Measurements from ENCODE around the gene LTF. TPM values are rescaled to one million over a fixed set of nuclear protein-coding genes. Genes with fewer than 3 reads are reported as not detected.

Gene LTF
- total and polyA plus RNA-seq, 9 of the 15 experiments (the other 6 are each of a cell fraction or from before 2014, with no cell fraction given), result 0.07 TPM; not detected in 8

DNA sequence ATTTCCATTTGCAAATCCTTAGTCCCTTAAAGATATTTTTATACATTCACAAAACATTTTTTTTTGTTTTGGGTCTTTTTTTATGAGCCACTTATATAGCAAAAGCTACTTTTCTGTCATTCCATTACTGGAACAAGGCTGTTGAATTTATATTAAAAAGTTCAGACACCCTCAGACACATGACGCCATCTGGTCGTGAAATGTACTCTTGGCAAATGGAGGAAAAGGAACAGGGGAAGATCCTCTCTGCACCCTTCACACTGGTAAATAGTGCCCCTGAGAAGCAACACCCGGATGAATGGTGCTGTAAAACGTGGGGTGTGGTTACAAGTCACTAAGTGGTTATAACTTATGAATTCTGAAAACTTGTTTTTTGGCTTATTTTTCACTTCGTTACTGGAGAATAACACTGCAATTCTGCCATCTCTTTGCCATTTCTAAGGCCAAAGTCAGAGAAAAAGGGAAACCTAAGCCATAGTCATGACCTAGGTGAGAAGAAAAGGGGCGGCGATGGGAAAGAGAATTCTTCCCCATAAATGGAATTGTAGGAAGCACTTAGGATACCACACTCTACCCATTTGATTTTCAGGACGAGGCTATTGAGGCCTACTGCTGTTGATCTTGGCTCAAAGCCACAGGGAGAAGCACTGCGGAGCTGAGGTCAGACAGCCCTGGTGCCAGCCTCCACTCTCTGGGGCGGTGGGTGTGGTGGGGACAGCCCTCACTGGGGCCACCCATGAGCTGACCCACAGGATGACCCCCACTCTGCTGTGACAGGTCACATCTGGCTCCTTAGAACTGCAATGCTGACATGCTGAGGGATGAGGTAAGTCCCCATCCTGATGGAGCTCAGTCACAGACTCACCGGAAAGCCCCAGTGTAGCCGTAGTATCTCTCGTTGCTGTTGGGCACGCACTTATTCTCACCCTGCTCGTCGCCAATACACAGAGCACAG, 21.9 kb downstream of the LTF start:
- no peak for FAIRE-seq
- H3K79me2 ChIP-seq (ENCODE audit: control insufficient read depth, insufficient read depth, low read length), result no peaks in the 10 kb centered on the region
- no peaks in the 10 kb centered on the region for H3K36me3 ChIP-seq (ENCODE audit: control insufficient read depth, insufficient read depth, low read length)
- in situ Hi-C loops (cut with MboI), result no loop called here
- H3K4me1 ChIP-seq (replicated peaks in 1 of 2; ENCODE audit: control insufficient read depth in 2 of 2, insufficient read depth in 2 of 2, low read length in 2 of 2), result no peaks in the 10 kb centered on the region
- no peak overlapping the region for H2AFZ ChIP-seq (ENCODE audit: low read depth, low read length)
- no peak overlapping the region for H3K27ac ChIP-seq (ENCODE audit: extremely low read depth, low read depth, low read length)
- CTCF ChIA-PET (ENCODE audit: low intra/inter-chr PET ratio), result no interaction called here
- intact Hi-C loops (cut with micrococcal nuclease), result no loop called here
- 12% methylated on average over 16 of the region's 16 CpGs for WGBS (ENCODE audit: insufficient coverage, low coverage, missing lambda C conversion rate)
- no peaks in the 10 kb centered on the region for H3K9me3 ChIP-seq (replicated peaks; ENCODE audit: control insufficient read depth, insufficient read depth, low read depth, low read length)
- H3K4me3 ChIP-seq, result no peak overlapping the region
- POLR2A ChIA-PET, result interaction anchor here (0.6 to 2.0 kb wide), 4 partner anchors 12 to 612 kb away, joined by 3 to 8 read pairs (median 4); no protein-coding TSS in a partner anchor
- H3K9ac ChIP-seq (ENCODE audit: insufficient read depth in 1 of 2, low read depth in 2 of 2, low read length in 2 of 2), result no peak overlapping the region
- no peak for DNase-seq (ENCODE audit: extremely low read depth in 1 of 4, low spot score in 3 of 4)
- no peaks in the 10 kb centered on the region for H3K9me1 ChIP-seq (ENCODE audit: control insufficient read depth, insufficient read depth, low read length)
- no peak for ATAC-seq
- BruUV-seq (replicated peaks), result no TSS peak
- peaks cover 27 to 59% of the 10 kb centered on the region in 2 experiments for H3K27me3 ChIP-seq (ENCODE audit: control insufficient read depth in 2 of 2, insufficient read depth in 2 of 2, low read length in 2 of 2)
- H3K4me2 ChIP-seq (ENCODE audit: insufficient read depth, low read length), result no peak overlapping the region
- no peaks in the 10 kb centered on the region for H4K20me1 ChIP-seq (replicated peaks; ENCODE audit: control insufficient read depth, insufficient read depth, low read length)
- no peak for TF ChIP-seq XRCC5 (IDR thresholded peaks at IDR 0.05; ENCODE audit: low read depth, low read length)
- 0 out of 2 replicates have a peak, but pooled peaks have one; percentile 0 for TF ChIP-seq ZKSCAN8 (CRISPR knock-in tag; IDR thresholded peaks at IDR 0.05)
- TF ChIP-seq NBN (IDR thresholded peaks at IDR 0.05; ENCODE audit: low read depth), result no peak
- 0 out of 2 replicates have a peak, but pooled peaks have one; percentile 12 for TF ChIP-seq NFIC (IDR thresholded peaks at IDR 0.05)
- TF ChIP-seq ZNF3 (CRISPR knock-in tag; IDR thresholded peaks at IDR 0.05), result no peak
- no peak for TF ChIP-seq MXD1 (CRISPR knock-in tag; IDR thresholded peaks at IDR 0.05; ENCODE audit: borderline replicate concordance, poor library complexity, severe bottlenecking)
- TF ChIP-seq, protein P1, sequence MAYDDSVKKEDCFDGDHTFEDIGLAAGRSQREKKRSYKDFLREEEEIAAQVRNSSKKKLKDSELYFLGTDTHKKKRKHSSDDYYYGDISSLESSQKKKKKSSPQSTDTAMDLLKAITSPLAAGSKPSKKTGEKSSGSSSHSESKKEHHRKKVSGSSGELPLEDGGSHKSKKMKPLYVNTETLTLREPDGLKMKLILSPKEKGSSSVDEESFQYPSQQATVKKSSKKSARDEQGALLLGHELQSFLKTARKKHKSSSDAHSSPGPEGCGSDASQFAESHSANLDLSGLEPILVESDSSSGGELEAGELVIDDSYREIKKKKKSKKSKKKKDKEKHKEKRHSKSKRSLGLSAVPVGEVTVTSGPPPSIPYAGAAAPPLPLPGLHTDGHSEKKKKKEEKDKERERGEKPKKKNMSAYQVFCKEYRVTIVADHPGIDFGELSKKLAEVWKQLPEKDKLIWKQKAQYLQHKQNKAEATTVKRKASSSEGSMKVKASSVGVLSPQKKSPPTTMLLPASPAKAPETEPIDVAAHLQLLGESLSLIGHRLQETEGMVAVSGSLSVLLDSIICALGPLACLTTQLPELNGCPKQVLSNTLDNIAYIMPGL (CRISPR knock-in tag; IDR thresholded peaks at IDR 0.05), result no peak
- no peak for TF ChIP-seq NUFIP1 (IDR thresholded peaks at IDR 0.05; ENCODE audit: partially characterized antibody)
- no peak for TF ChIP-seq ZNF143 (CRISPR knock-in tag; IDR thresholded peaks at IDR 0.05)
- no peak for TF ChIP-seq ZNF717 (CRISPR knock-in tag; IDR thresholded peaks at IDR 0.05)
- TF ChIP-seq ZNF583 (CRISPR knock-in tag; IDR thresholded peaks at IDR 0.05), result no peak
- no peak for TF ChIP-seq HMG20A (CRISPR knock-in tag; conservative IDR thresholded peaks at IDR 0.05)
- TF ChIP-seq NFRKB (IDR thresholded peaks at IDR 0.05; ENCODE audit: low read depth), result no peak
- peak; percentile 14; the same call in 1 of the 2 replicates for TF ChIP-seq RREB1 (CRISPR knock-in tag; IDR thresholded peaks at IDR 0.05)

Measured in K562 (cell line).